Kidney epithelial cell (primary cell): Measurements from ENCODE around the gene TYMP. TPM values are rescaled to one million over a fixed set of nuclear protein-coding genes. Genes with fewer than 3 reads are reported as not detected.

Source experiments
- DNase-seq: peaks from one replicate; pipeline ENCODE4 v3.0.0-alpha.2; 2010; ENCODE audit warnings: low read depth
- H3K27me3 ChIP-seq: 2 replicates; pipeline ENCODE4 v1.6.0; 2011; ENCODE audit warnings: low read length; ENCODE audit not compliant: control insufficient read depth, insufficient read depth
- H3K36me3 ChIP-seq: 2 replicates; pipeline ENCODE4 v1.5.1; 2011; ENCODE audit warnings: low read length; ENCODE audit not compliant: control insufficient read depth, insufficient read depth
- H3K4me3 ChIP-seq: 2 replicates; pipeline ENCODE4 v1.5.1; 2011; ENCODE audit warnings: low read depth, mild to moderate bottlenecking, control low read depth, low read length
- CTCF ChIP-seq: IDR thresholded peaks from 2 replicates; pipeline ENCODE4 v1.5.1; 2011; ENCODE audit warnings: mild to moderate bottlenecking, moderate library complexity, low read length, control low read depth, inconsistent platforms; ENCODE audit not compliant: insufficient read depth, poor library complexity, severe bottlenecking
- total RNA-seq: library from RNA; depleted of rRNA; stranded (reverse); fragments of >200 nt; gene quantifications from 2 replicates; pipeline ENCODE4 v1.2.3, GENCODE V29; 2015

The TYMP gene
- total RNA-seq, 1 donor from 2014 or later = 53.1 TPM

GRCh38 chr22:50477923-50478322 is 51.9 kb downstream of the TYMP start:
- Histone ChIP-seq H3K36me3 (no peaks in the 10 kb centered on the region), H3K27me3 (peaks cover 20% of the 10 kb centered on the region), H3K4me3 (no peak overlapping the region)
- no peak for DNase-seq
- no peak for TF ChIP-seq CTCF

DNA sequence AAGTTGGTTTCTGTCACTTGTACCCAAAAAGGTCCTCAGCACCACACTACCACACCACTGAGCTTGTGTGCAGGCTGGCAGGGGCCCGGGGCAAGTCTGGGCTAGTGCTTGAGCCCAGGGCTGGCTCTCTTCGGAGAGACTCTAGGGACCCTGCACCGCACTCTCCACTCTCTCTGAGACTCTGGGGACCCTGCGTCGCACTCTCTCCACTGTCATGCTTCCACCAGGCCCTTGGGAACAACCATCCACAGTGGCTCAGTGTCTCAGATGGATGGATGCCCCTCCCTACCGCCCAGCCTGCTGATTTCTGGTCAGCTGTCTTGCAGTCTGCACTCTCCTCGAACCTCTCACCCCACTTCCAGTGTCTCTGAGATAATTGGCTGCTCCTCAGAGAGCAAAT is 52.9 kb downstream of the TYMP start:
- TF ChIP-seq CTCF = no peak
- no peak for DNase-seq
- no peak overlapping the region for H3K4me3 ChIP-seq
- H3K27me3 ChIP-seq = peaks cover 19% of the 10 kb centered on the region
- no peaks in the 10 kb centered on the region for H3K36me3 ChIP-seq

Other genes starting within 250 kb of the TYMP start
- gene PLXNB2, start 222.4 kb downstream of the TYMP start, total RNA-seq = 251 and 302 TPM in 2 replicates
- 4.5 TPM in 2 replicates for gene DENND6B, start 203.0 kb downstream of the TYMP start, total RNA-seq
- gene PPP6R2, start 186.7 kb downstream of the TYMP start, total RNA-seq = 45.2 and 53.4 TPM in 2 replicates
- gene SBF1, start 55.0 kb downstream of the TYMP start, total RNA-seq = 96.6 and 127 TPM in 2 replicates
- 27.3 and 29.0 TPM in 2 replicates for gene ADM2, start 48.5 kb downstream of the TYMP start, total RNA-seq
- gene MIOX, start 43.2 kb downstream of the TYMP start, total RNA-seq = 0.68 and 1.8 TPM in 2 replicates
- gene LMF2, start 22.3 kb downstream of the TYMP start, total RNA-seq = 48.3 and 75.4 TPM in 2 replicates
- 41.3 and 50.2 TPM in 2 replicates for gene NCAPH2, start 21.8 kb downstream of the TYMP start, total RNA-seq
- 2.3 and 5.7 TPM in 2 replicates for gene SCO2, start 4.4 kb downstream of the TYMP start, total RNA-seq
- gene KLHDC7B, start 15.9 kb upstream of the TYMP start, total RNA-seq = 16.3 and 20.1 TPM in 2 replicates
- 0.71 TPM in 1 of 2 replicates, not detected in the other for gene SYCE3, start 32.9 kb upstream of the TYMP start, total RNA-seq
- 2.1 and 5.8 TPM in 2 replicates for gene CPT1B, start 48.4 kb upstream of the TYMP start, total RNA-seq
- 59.1 and 81.1 TPM in 2 replicates for gene CHKB, start 52.8 kb upstream of the TYMP start, total RNA-seq
- gene MAPK8IP2, start 70.8 kb upstream of the TYMP start, total RNA-seq = 0.84 and 1.0 TPM in 2 replicates
- 42.7 and 63.8 TPM in 2 replicates for gene ARSA, start 98.1 kb upstream of the TYMP start, total RNA-seq
- 3.8 and 6.0 TPM in 2 replicates for gene SHANK3, start 142.8 kb upstream of the TYMP start, total RNA-seq
- gene ACR, start 208.2 kb upstream of the TYMP start, total RNA-seq = not detected in 2 replicates